HCT116 (cell line): Measurements from ENCODE around the gene CPA2. TPM values are rescaled to one million over a fixed set of nuclear protein-coding genes. Genes with fewer than 3 reads are reported as not detected.

Experiments used
- ATAC-seq: fragments of 200-7000 bp; cut with Tn5 transposase; 2 replicates; pipeline ENCODE4 v1.9.1; 2020; ENCODE audit warnings: mild to moderate bottlenecking, moderate library complexity
- BruUV-seq: library from RNA; stranded (reverse); fragments of 400-500 nt; replicated peaks from 2 replicates; lab custom pipeline; 2021; lab: Mats Ljungman, UMichigan
- CTCF ChIA-PET: fragments of 300-600 bp; sonication (Branson Sonifier 250); formaldehyde crosslinking; loops from one replicate; lab custom pipeline; 2021; ENCODE audit warnings: antibody characterized with exemption; lab: Charles Lee
- POLR2A ChIA-PET: fragments of 300-600, 350-600 bp; sonication (Branson Sonifier 250); formaldehyde crosslinking; loops from one replicate; lab custom pipeline; 2021; ENCODE audit warnings: antibody characterized with exemption; lab: Charles Lee
- RAD21 ChIA-PET, 2 experiments: fragments of 300-600 bp; sonication (Branson Sonifier 250); formaldehyde crosslinking; loops; one replicate each; lab custom pipeline; 2023; ENCODE audit warnings: low total read pairs in 2 of 2; ENCODE audit not compliant: uncharacterized antibody in 2 of 2, unreplicated experiment in 2 of 2, low non-redundant PET in 1 of 2; lab: Charles Lee
- DNase-seq: peaks from one replicate; pipeline ENCODE4 v3.0.0-alpha.2; 2010; ENCODE audit warnings: low read depth, low spot score
- H2AFZ ChIP-seq: fragments of 200-600 bp; shearing (Covaris generic), sonication (generic); 2 replicates; pipeline ENCODE4 v1.6.1; 2017; ENCODE audit warnings: low read depth, mixed run types, mixed read lengths, antibody characterized with exemption, low read length; ENCODE audit not compliant: poor library complexity, severe bottlenecking
- H3K27ac ChIP-seq: 2 replicates; pipeline ENCODE4 v1.5.1; 2012; ENCODE audit warnings: low read depth, low read length
- H3K27me3 ChIP-seq: fragments of 200-600 bp; sonication (generic); 2 replicates; pipeline ENCODE4 v1.6.1; 2016; ENCODE audit warnings: mixed run types, low read length, mixed read lengths; ENCODE audit not compliant: insufficient read depth
- H3K36me3 ChIP-seq, 2 experiments: fragments of 200-500 bp in 1 of 2; fragments of 200-600 bp in 1 of 2; sonication (Bioruptor generic) in 1 of 2; sonication (generic) in 1 of 2; 2 replicates each; pipeline versions ENCODE4 v1.5.1 to v1.6.1; 2014 to 2016; ENCODE audit warnings: low read length in 2 of 2, inconsistent platforms in 1 of 2, mixed read lengths in 1 of 2, mixed run types in 1 of 2; ENCODE audit not compliant: insufficient read depth in 2 of 2, control insufficient read depth in 1 of 2
- H3K4me1 ChIP-seq, 2 experiments: fragments of 200-600 bp in 1 of 2; sonication (generic) in 1 of 2; 2 replicates each; pipeline versions ENCODE4 v1.5.1 to v1.6.1; 2012 to 2017; ENCODE audit warnings: low read length in 2 of 2, inconsistent platforms in 1 of 2, mild to moderate bottlenecking in 1 of 2, mixed read lengths in 1 of 2, mixed run types in 1 of 2, moderate library complexity in 1 of 2; ENCODE audit not compliant: insufficient read depth in 2 of 2, control insufficient read depth in 1 of 2
- H3K4me2 ChIP-seq: fragments of 200-600 bp; sonication (generic); 2 replicates; pipeline ENCODE4 v1.6.1; 2017; ENCODE audit warnings: mixed run types, low read length, mixed read lengths
- H3K4me3 ChIP-seq, 2 experiments: fragments of 200-600 bp in 1 of 2; sonication (generic) in 1 of 2; replicated peaks in 1 of 2; 2 replicates each; pipeline ENCODE4 v1.5.1; 2011 to 2016; ENCODE audit warnings: low read length in 2 of 2, control low read depth in 1 of 2, low read depth in 1 of 2, mild to moderate bottlenecking in 1 of 2, mixed read lengths in 1 of 2, mixed run types in 1 of 2
- H3K79me2 ChIP-seq: fragments of 200-600 bp; sonication (generic); 2 replicates; pipeline ENCODE4 v1.6.1; 2017; ENCODE audit warnings: mild to moderate bottlenecking, mixed run types, low read length, moderate library complexity, mixed read lengths; ENCODE audit not compliant: insufficient read depth
- H3K9ac ChIP-seq: fragments of 200-600 bp; sonication (generic); 2 replicates; pipeline ENCODE4 v1.6.1; 2016; ENCODE audit warnings: low read length, mixed read lengths
- H3K9me2 ChIP-seq: fragments of 200-600 bp; sonication (generic), shearing (Covaris generic); 2 replicates; pipeline ENCODE4 v1.6.1; 2017; ENCODE audit warnings: mixed run types, mild to moderate bottlenecking, moderate library complexity; ENCODE audit not compliant: insufficient read depth
- H3K9me3 ChIP-seq, 2 experiments: fragments of 200-500 bp in 1 of 2; fragments of 200-600 bp in 1 of 2; sonication (Bioruptor generic) in 1 of 2; sonication (generic) in 1 of 2; 2 replicates each; pipeline ENCODE4 v1.6.1; 2014 to 2017; ENCODE audit warnings: low read length in 2 of 2, mixed read lengths in 2 of 2, inconsistent platforms in 1 of 2, low read depth in 1 of 2, mild to moderate bottlenecking in 1 of 2, mixed run types in 1 of 2, moderate library complexity in 1 of 2; ENCODE audit not compliant: control insufficient read depth in 1 of 2, insufficient read depth in 1 of 2
- H4K20me1 ChIP-seq: fragments of 200-600 bp; sonication (generic), shearing (Covaris generic); 2 replicates; pipeline ENCODE4 v1.6.1; 2017; ENCODE audit warnings: mixed run types, mild to moderate bottlenecking, moderate library complexity; ENCODE audit not compliant: insufficient read depth
- REST ChIP-seq: IDR thresholded peaks from 2 replicates; pipeline ENCODE4 v1.6.1; 2012; ENCODE audit warnings: low read depth
- SP1 ChIP-seq: IDR thresholded peaks from 2 replicates; pipeline ENCODE4 v1.6.1; 2012; ENCODE audit warnings: low read depth
- ZBTB33 ChIP-seq: IDR thresholded peaks from 2 replicates; pipeline ENCODE4 v1.6.1; 2011; ENCODE audit warnings: mild to moderate bottlenecking, low read length, moderate library complexity; ENCODE audit not compliant: insufficient replicate concordance; ENCODE audit errors: extremely low read depth
- intact Hi-C: fragments of 100-400 bp; cut with micrococcal nuclease; formaldehyde crosslinking; loops from 2 replicates; pipeline ENCODE4 v1.10.0; 2022
- total RNA-seq: library from RNA; stranded (reverse); gene quantifications from one replicate; pipeline ENCODE4 v1.2.1, GENCODE V29; 2021; ENCODE audit not compliant: unreplicated experiment

The CPA2 gene
- total RNA-seq, 1 experiment from 2014 or later, result 1.5 TPM

- H3K27me3 ChIP-seq, result no peaks in the 10 kb centered on the region
- DNase-seq, result no peak
- H2AFZ ChIP-seq, result peak overlapping the region; percentile 95
- no peak overlapping the region for H3K9ac ChIP-seq
- no peaks in the 10 kb centered on the region for H3K9me3 ChIP-seq
- ChIA-PET POLR2A (no interaction called here), RAD21 (no interaction called here), CTCF (interaction anchor here (0.7 to 1.4 kb wide), 2 partner anchors 8 to 10 kb away, joined by 3 to 7 read pairs; no protein-coding TSS in a partner anchor)
- H3K4me1 ChIP-seq, result peaks cover 0 to 11% of the 10 kb centered on the region in 2 experiments; a peak in 1 of 4 replicates
- no peak overlapping the region for H3K4me3 ChIP-seq
- H3K36me3 ChIP-seq, result no peaks in the 10 kb centered on the region
- intact Hi-C loops, result loop anchor here (10.0 kb wide), 1 partner anchor 208 kb away; no protein-coding TSS in a partner anchor
- H3K9me2 ChIP-seq, result no peaks in the 10 kb centered on the region
- no peaks in the 10 kb centered on the region for H3K79me2 ChIP-seq
- no peaks in the 10 kb centered on the region for H4K20me1 ChIP-seq
- no TSS peak for BruUV-seq
- H3K27ac ChIP-seq, result no peak overlapping the region
- ATAC-seq, result no peak
- TF ChIP-seq REST, result no peak
- TF ChIP-seq SP1, result no peak
- TF ChIP-seq ZBTB33, result no peak
- no peak overlapping the region for H3K4me2 ChIP-seq
These were observed 10.4 kb downstream of the CPA2 start for GRCh38 chr7:130276796-130277762.
